Epithelial cell of esophagus (primary cell): ENCODE results near the gene LYRM2.
A peak's percentile ranks its signal among the peaks of the same experiment; 100 is the strongest.
"Not testable (repeated sequence)": the region's sequence is repeated elsewhere in the genome, so short reads cannot be mapped to it uniquely, and the experiment has no call there.

Experiments
- DNase-seq: peaks from one replicate; pipeline ENCODE4 v3.0.0; 2010; ENCODE audit warnings: low read depth
- H3K4me3 ChIP-seq: 2 replicates; pipeline ENCODE4 v1.5.1; 2011; ENCODE audit warnings: mild to moderate bottlenecking, low read length, control low read depth
- CTCF ChIP-seq: IDR thresholded peaks from 2 replicates; pipeline ENCODE4 v1.5.1; 2011; ENCODE audit warnings: low read depth, mild to moderate bottlenecking, low read length, control low read depth, inconsistent platforms; ENCODE audit not compliant: insufficient read depth; ENCODE audit errors: missing control alignments

Gene LYRM2

DNA sequence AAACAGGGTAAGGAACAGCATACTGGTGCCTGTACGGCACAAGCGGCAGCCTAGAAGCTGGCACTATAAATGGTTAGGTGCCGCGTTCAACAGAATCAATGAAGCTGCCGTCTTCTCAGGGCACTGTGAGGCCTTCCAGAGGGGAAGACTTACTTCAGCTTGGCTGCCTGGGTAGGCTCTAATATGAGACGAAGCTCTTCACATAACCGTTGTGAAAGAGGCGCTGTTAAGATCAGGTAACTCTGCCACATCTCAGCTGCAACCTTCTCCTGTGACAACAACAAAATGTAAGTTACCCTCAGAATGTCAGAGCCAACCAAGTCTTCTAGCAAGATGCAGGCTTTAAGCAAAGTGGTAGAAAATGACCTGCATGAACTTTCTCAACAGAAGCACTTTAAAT lies 12.0 kb upstream of the LYRM2 start:
- DNase-seq: no peak
- H3K4me3 ChIP-seq: no peak overlapping the region
- TF ChIP-seq CTCF: no peak

DNA sequence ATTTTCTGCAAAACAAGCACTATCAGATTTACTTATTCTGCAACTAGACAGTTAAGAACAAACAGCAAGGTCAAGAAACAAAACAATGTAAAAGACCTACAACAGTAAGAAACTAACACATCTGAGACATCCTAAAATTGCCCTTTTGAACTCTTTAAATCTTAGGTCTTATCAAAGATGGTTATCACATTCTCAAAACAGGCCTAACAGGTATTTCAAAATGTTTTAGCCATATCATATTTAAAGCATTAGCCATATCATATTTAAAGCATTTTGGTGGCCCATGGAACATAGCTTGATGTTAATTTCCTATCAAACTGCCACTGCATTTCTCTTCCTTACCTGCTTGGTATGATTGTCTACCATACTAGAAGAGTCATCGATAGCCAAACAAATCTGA lies 11.1 kb upstream of the LYRM2 start:
- DNase-seq: no peak
- TF ChIP-seq CTCF: no peak
- H3K4me3 ChIP-seq: no peak overlapping the region

DNA sequence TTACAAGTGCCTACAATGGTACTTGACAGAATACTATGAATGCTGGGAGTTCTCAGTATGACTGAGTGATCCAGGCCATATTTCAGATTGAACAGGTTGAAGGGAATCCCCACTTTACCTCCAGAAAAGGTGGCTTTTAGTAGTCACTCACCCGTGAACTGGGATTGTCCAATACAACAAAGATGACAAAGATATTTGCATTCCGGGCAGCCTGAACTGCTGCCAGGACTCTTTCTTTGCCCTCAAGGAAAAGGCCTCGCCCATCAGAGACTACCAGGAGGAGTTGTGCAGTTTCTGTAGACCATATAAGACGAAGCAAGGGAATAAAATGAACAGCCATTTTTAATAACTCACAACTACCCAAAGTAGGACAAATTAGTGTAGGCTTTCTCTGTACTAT lies 6.3 kb upstream of the LYRM2 start:
- no peak for TF ChIP-seq CTCF
- peak; percentile 51 for DNase-seq
- H3K4me3 ChIP-seq: no peak overlapping the region

GRCh38 chr6:89643406-89643805 lies 4.9 kb upstream of the LYRM2 start:
- no peak for TF ChIP-seq CTCF
- H3K4me3 ChIP-seq: no peak overlapping the region
- DNase-seq: no peak

DNA sequence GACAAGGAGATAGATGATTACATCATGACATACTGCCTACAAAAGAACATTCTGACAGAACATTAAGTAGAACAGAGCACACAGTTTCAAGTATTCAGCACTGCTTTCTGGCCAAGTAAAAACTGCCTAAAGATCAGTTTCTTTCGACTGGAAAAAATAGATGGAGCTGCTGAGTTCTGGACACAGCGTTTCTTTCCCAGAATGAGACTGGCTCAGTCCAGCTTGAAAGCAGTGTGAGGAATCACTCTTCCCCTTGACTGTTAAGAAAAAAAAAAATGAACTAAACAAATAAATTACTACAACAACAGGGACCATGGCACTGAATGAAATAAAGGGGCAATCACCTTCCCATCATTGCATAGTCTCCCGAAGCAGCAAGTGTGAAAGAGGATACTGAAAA lies 4.4 kb upstream of the LYRM2 start:
- no peak overlapping the region for H3K4me3 ChIP-seq
- no peak for TF ChIP-seq CTCF
- DNase-seq: no peak

- not testable (repeated sequence) for DNase-seq, H3K4me3 ChIP-seq
Observed at GRCh38 chr6:89641581-89641980, 3.0 kb upstream of the LYRM2 start.

- peak; percentile 81 for DNase-seq
- TF ChIP-seq CTCF: no peak
Observed at GRCh38 chr6:89640804-89641203, 2.3 kb upstream of the LYRM2 start.

DNA sequence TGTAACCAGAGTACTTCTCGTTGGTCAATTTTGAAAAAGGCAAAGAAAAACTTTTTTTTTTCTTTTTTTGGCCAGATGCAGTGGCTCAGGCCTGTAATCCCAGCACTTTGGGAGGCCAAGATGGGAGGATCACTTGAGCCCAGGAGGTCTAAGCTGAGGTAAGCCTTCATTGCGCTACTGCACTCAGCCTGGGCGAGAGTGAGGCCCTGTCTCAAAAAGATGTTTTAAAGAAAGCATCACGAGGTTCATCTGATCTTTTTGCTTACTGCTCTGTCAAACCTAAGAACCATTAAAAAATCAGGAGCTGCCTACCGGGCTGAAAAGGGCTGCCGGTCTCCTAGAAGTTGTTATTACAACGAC lies 607 bp downstream of the LYRM2 start:
- TF ChIP-seq CTCF: no peak
- H3K4me3 ChIP-seq: peak overlapping the region; percentile 89
- DNase-seq: no peak

More at GRCh38 chr6:89640804-89641203, 2.3 kb upstream of the LYRM2 start:
- H3K4me3 ChIP-seq: no peak overlapping the region

- DNase-seq, H3K4me3 ChIP-seq: not testable (repeated sequence)
Observed at GRCh38 chr6:89636412-89636811, 2.1 kb downstream of the LYRM2 start.
